ENCODE data around the gene TRIO.

TRIO gene

DNA sequence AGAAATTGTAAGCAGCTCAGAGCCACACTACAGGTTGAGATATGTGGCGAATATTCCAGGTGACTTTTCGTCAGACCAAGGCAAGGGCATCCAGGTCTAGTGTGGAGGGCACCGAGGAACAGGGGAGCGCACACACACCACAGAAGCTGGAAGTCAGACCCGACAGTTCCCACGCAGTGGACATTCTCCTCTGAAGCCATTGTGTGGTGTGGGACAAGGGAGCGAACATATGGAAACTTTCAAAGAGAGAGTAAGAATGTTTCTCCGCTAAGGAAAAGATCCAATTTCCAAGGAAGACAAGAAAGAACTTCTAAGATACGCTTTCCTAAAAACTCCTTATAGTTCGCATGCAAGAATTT lies 297.1 kb downstream of the TRIO start:
- TF ChIP-seq TAF1 (IDR thresholded peaks at IDR 0.05; ENCODE audit: borderline replicate concordance, insufficient read depth, low read length) (no peak), POLR2AphosphoS5 (IDR thresholded peaks at IDR 0.05; ENCODE audit: low read depth, low read length) (no peak), SIN3A (IDR thresholded peaks at IDR 0.05; ENCODE audit: borderline replicate concordance, insufficient read depth, low read length) (no peak), FOXP2 (optimal IDR thresholded peaks at IDR 0.05; ENCODE audit: borderline replicate concordance, extremely low read depth, extremely low read length, insufficient read depth) (no peak)
- TF ChIP-seq, protein P1, sequence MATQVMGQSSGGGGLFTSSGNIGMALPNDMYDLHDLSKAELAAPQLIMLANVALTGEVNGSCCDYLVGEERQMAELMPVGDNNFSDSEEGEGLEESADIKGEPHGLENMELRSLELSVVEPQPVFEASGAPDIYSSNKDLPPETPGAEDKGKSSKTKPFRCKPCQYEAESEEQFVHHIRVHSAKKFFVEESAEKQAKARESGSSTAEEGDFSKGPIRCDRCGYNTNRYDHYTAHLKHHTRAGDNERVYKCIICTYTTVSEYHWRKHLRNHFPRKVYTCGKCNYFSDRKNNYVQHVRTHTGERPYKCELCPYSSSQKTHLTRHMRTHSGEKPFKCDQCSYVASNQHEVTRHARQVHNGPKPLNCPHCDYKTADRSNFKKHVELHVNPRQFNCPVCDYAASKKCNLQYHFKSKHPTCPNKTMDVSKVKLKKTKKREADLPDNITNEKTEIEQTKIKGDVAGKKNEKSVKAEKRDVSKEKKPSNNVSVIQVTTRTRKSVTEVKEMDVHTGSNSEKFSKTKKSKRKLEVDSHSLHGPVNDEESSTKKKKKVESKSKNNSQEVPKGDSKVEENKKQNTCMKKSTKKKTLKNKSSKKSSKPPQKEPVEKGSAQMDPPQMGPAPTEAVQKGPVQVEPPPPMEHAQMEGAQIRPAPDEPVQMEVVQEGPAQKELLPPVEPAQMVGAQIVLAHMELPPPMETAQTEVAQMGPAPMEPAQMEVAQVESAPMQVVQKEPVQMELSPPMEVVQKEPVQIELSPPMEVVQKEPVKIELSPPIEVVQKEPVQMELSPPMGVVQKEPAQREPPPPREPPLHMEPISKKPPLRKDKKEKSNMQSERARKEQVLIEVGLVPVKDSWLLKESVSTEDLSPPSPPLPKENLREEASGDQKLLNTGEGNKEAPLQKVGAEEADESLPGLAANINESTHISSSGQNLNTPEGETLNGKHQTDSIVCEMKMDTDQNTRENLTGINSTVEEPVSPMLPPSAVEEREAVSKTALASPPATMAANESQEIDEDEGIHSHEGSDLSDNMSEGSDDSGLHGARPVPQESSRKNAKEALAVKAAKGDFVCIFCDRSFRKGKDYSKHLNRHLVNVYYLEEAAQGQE (IDR thresholded peaks at IDR 0.05; ENCODE audit: insufficient read depth in 1 of 2, low read depth in 2 of 2, low read length in 2 of 2): no peak

DNA sequence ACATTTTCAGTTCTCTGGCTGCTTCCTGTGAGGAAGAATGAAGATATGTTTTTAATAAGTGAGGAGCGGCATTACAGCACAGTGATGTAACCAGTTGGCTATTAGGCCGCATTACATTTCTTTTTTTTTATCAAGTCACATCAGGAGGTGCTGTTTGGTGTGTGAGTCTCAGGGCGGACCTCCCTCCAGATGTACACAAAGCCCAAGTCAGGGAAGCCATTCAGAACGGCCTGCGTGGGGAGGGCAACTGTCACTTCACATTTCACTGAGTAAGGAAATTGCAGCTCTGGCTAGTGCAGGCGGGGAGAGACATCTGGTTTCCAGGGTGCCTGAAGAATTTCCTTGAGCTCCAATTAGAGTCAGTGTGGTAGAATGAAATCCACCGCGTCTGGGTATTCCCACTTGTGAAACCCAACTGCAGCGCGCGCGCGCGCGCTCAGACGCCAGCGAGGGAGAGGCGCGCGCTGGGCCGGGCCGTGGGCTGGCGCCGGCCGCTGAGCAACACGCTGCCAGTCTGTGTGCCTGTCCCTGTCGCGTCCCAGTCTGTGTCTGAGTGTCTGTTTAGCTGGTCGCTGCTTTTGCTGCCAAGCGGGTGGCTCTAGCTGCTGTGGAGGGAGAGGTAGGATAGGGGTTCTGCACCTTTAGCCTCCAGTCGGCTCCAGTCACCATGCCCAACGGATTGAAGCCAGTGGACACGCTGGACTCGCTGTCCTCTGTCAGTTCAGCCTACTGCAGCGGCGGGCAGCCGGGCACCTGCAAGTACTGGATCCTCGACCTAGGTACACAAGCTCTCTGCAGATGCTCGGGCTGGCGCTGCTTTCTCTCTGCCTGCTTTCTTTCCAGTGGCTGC lies 297.7 kb downstream of the TRIO start:
- TF ChIP-seq SIN3A (IDR thresholded peaks at IDR 0.05; ENCODE audit: borderline replicate concordance, insufficient read depth, low read length) (no peak), POLR2AphosphoS5 (IDR thresholded peaks at IDR 0.05; ENCODE audit: low read depth, low read length) (no peak), TAF1 (IDR thresholded peaks at IDR 0.05; ENCODE audit: borderline replicate concordance, insufficient read depth, low read length) (no peak), FOXP2 (optimal IDR thresholded peaks at IDR 0.05; ENCODE audit: borderline replicate concordance, extremely low read depth, extremely low read length, insufficient read depth) (no peak)
- TF ChIP-seq, protein P1 (IDR thresholded peaks at IDR 0.05; ENCODE audit: insufficient read depth in 1 of 2, low read depth in 2 of 2, low read length in 2 of 2): no peak

DNA sequence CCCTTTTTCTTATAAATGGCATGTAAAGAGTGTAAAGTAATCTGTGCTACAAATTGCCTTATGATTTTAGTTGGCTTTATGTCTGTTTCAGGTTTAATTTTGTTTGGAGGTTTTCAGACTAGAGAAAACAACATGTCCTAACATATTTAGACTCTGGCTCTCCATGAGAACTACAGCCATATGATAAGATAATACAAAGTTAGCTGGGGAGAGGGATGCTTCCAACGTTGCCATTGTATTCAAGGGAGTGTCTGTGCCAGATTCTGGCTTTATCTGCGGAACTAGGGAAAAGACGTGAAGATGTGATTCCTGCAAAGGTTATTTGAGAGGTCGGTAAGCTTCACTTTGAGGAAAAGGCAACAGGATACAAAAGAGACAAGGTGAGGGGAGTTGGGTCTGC lies 298.5 kb downstream of the TRIO start:
- no peak for TF ChIP-seq POLR2AphosphoS5 (IDR thresholded peaks at IDR 0.05; ENCODE audit: low read depth, low read length)
- TF ChIP-seq FOXP2 (optimal IDR thresholded peaks at IDR 0.05; ENCODE audit: borderline replicate concordance, extremely low read depth, extremely low read length, insufficient read depth): no peak
- TF ChIP-seq SIN3A (IDR thresholded peaks at IDR 0.05; ENCODE audit: borderline replicate concordance, insufficient read depth, low read length): no peak
- TF ChIP-seq TAF1 (IDR thresholded peaks at IDR 0.05; ENCODE audit: borderline replicate concordance, insufficient read depth, low read length): no peak
- TF ChIP-seq, protein P1 (IDR thresholded peaks at IDR 0.05; ENCODE audit: insufficient read depth in 1 of 2, low read depth in 2 of 2, low read length in 2 of 2): no peak

DNA sequence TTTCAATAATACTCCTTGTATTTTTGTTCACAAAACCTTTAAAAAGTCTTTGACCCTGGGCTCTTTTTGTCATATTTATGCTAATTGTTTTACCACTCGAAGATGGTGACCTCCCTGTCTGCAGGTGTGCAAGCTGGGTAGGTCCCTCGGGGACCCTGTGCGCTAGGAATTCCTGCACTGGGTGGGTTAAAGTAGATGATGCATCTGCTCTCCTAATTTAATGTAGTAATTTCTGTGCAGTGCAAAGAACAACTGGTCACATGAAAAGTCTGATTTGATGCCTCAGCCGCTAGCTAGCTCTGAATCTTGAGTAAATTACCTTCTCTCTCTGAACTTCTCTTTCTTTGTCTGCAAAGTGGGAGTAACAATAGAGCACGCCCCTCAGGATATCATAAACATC lies 299.4 kb downstream of the TRIO start:
- TF ChIP-seq, protein P1 (IDR thresholded peaks at IDR 0.05; ENCODE audit: insufficient read depth in 1 of 2, low read depth in 2 of 2, low read length in 2 of 2): no peak
- no peak for TF ChIP-seq FOXP2 (optimal IDR thresholded peaks at IDR 0.05; ENCODE audit: borderline replicate concordance, extremely low read depth, extremely low read length, insufficient read depth)
- TF ChIP-seq SIN3A (IDR thresholded peaks at IDR 0.05; ENCODE audit: borderline replicate concordance, insufficient read depth, low read length): no peak
- no peak for TF ChIP-seq TAF1 (IDR thresholded peaks at IDR 0.05; ENCODE audit: borderline replicate concordance, insufficient read depth, low read length)
- TF ChIP-seq POLR2AphosphoS5 (IDR thresholded peaks at IDR 0.05; ENCODE audit: low read depth, low read length): no peak

Measured in PFSK-1 (cell line).